Transverse colon (tissue), 4 donors: ENCODE measurements around the gene AFTPH. TPM values are rescaled to one million over a fixed set of nuclear protein-coding genes. Genes with fewer than 3 reads are reported as not detected.

Experiments used
- DNase-seq: peaks from one replicate; pipeline ENCODE4 v3.0.0-alpha.2; 2019
- H3K27ac ChIP-seq, 4 donors: fragments of 200-600 bp; sonication (generic); 2 replicates each; pipeline ENCODE4 v1.5.1; 2016 to 2018; ENCODE audit warnings: inconsistent platforms in 4 of 4
- H3K27me3 ChIP-seq: fragments of 200-600 bp; sonication (generic); 2 replicates; pipeline ENCODE4 v1.5.1; 2017; ENCODE audit warnings: inconsistent platforms
- H3K36me3 ChIP-seq, 4 donors: fragments of 200-600 bp; sonication (generic); 2 replicates each; pipeline ENCODE4 v1.5.1; 2017 to 2019; ENCODE audit warnings: inconsistent platforms in 4 of 4
- H3K4me1 ChIP-seq, 4 donors: fragments of 200-600 bp; sonication (generic); 2 replicates each; pipeline ENCODE4 v1.5.1; 2017 to 2020; ENCODE audit warnings: inconsistent platforms in 4 of 4
- H3K4me3 ChIP-seq, 4 donors: fragments of 200-600 bp; sonication (generic); 1 replicate in 1 of 4; 2 replicates in 3 of 4; pipeline versions ENCODE4 v1.5.1 to v1.6.1; 2017 to 2019; ENCODE audit warnings: inconsistent platforms in 4 of 4
- H3K9me3 ChIP-seq, 2 donors: fragments of 200-600 bp; sonication (generic); 2 replicates each; pipeline ENCODE4 v1.5.1; 2017 to 2019; ENCODE audit warnings: inconsistent platforms in 2 of 2
- EP300 ChIP-seq: sonication (generic); formaldehyde crosslinking; IDR thresholded peaks from one replicate; pipeline ENCODE4 v1.6.1; 2017; ENCODE audit warnings: antibody characterized with exemption, low read depth
- POLR2A ChIP-seq: fragments of 450-650 bp; IDR thresholded peaks from one replicate; pipeline ENCODE4 v1.6.1; 2016; ENCODE audit warnings: antibody characterized with exemption, mild to moderate bottlenecking, moderate library complexity
- POLR2AphosphoS5 ChIP-seq, 3 donors: sonication (generic); formaldehyde crosslinking; IDR thresholded peaks; one replicate each; pipeline ENCODE4 v1.6.1; 2016; ENCODE audit warnings: antibody characterized with exemption in 3 of 3
- WGBS, 2 donors: methylation state at CpG; one replicate each; pipeline ENCODE4 v1.1.5; 2018; ENCODE audit warnings: low coverage in 1 of 2; 5-methylcytosine and 5-hydroxymethylcytosine counted together
- in situ Hi-C, 4 donors: fragments of 200-750 bp; cut with MboI; loops; one replicate each; pipeline versions ENCODE4 v1.15.0 to v1.15.1; 2017; ENCODE audit warnings: low sequenced_read_pairs in 3 of 4, low pct_ligation_motif_present in 1 of 4, low pct_unique_long_range_greater_than_20kb in 1 of 4
- intact Hi-C: fragments of 100-400 bp; cut with DNase I; formaldehyde crosslinking; loops from one replicate; pipeline ENCODE4 v1.15.1; 2023; ENCODE audit warnings: low total_unique reads
- total RNA-seq, 4 donors: library from RNA; depleted of rRNA; stranded (reverse); fragments of >200 nt; gene quantifications; one replicate each; pipeline ENCODE4 v1.1.0, GENCODE V29; 2016
- TF ChIP-seq, protein P1 (sequence below), 5 experiments: fragments of 200-600 bp in 3 of 5; fragments of 450-650 bp in 2 of 5; sonication (generic) in 3 of 5; IDR thresholded peaks; 1 replicate in 2 of 5; 2 replicates in 3 of 5; pipeline ENCODE4 v1.5.1; 2016 to 2017; ENCODE audit warnings: antibody characterized with exemption in 5 of 5, inconsistent platforms in 3 of 5, mild to moderate bottlenecking in 2 of 5, moderate library complexity in 1 of 5

AFTPH gene
- total RNA-seq, 4 donors from 2014 or later = 42.3 to 123 (median 70.2) TPM

DNA sequence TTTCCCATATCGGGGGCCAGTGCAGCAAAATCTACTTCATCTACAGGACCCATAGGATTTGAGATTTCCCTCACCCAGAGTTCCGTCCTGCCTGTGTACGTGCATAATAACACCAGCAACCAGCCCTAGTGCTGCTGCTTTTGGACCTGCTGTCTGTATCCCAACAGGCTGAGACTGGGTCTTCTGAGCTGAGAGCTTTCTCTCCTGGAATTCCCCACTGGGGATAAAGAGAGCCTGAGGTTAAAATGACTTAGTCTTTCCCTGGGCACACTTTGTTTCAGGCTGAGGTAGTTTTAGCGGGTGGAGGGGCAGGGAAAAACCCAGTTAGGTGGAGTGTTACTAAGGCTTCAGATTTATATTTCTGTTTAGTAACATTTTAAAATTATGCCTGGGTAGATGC lies 67.1 kb downstream of the AFTPH start:
- TF ChIP-seq EP300 = no peak
- no peak for TF ChIP-seq POLR2AphosphoS5 (IDR thresholded peaks at IDR 0.05)
- TF ChIP-seq POLR2A = no peak
- TF ChIP-seq, protein P1, sequence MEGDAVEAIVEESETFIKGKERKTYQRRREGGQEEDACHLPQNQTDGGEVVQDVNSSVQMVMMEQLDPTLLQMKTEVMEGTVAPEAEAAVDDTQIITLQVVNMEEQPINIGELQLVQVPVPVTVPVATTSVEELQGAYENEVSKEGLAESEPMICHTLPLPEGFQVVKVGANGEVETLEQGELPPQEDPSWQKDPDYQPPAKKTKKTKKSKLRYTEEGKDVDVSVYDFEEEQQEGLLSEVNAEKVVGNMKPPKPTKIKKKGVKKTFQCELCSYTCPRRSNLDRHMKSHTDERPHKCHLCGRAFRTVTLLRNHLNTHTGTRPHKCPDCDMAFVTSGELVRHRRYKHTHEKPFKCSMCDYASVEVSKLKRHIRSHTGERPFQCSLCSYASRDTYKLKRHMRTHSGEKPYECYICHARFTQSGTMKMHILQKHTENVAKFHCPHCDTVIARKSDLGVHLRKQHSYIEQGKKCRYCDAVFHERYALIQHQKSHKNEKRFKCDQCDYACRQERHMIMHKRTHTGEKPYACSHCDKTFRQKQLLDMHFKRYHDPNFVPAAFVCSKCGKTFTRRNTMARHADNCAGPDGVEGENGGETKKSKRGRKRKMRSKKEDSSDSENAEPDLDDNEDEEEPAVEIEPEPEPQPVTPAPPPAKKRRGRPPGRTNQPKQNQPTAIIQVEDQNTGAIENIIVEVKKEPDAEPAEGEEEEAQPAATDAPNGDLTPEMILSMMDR (IDR thresholded peaks at IDR 0.05) = no peak
- no peak overlapping the region for H3K4me3 ChIP-seq
- WGBS, 2 donors = 88 to 90% methylated on average over 2 to 4 of the region's 4 CpGs
- no peaks in the 10 kb centered on the region for H3K9me3 ChIP-seq
- DNase-seq = no peak
- no peak overlapping the region for H3K27ac ChIP-seq
- intact Hi-C loops = no loop called here
- H3K36me3 ChIP-seq = peaks cover 0 to 47% (median 10%) of the 10 kb centered on the region in 4 donors
- H3K4me1 ChIP-seq = peaks cover 0 to 21% (median 13%) of the 10 kb centered on the region in 4 donors
- in situ Hi-C loops = loop anchor here in 3 of 4 donors (10.0 kb wide), 1 partner anchor 274 kb away; no protein-coding TSS in a partner anchor
- no peaks in the 10 kb centered on the region for H3K27me3 ChIP-seq

DNA sequence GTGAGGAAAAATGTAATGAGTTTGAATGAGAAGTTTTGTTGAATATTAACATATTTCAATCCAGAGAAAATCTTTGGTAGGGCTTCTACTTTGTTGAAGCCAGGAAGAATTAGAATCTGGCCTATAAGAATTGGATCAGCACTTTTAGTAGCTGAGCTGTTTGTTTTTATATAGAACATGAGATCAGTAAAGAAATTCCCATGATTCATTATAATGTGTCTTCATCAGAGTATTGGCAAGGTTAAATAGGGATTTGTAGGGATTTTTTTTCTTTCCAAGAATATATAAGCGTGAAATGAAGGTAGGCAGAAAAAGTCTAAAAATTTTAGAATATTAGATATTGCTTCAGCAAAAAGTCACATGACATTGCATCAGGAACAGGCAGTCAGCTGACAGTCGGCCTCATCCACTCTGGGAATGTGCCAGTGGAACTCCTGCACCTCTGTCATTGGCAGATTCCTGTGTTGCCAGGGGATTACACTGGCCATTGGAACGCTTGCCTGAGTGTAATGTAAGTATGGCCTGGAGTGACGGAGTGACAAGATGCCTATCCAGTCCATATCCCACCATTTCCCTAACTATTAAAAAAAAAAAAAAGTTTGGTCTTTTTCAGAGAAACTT lies 69.0 kb downstream of the AFTPH start:
- DNase-seq = no peak
- peaks cover 0 to 16% (median 14%) of the 10 kb centered on the region in 4 donors for H3K4me1 ChIP-seq
- in situ Hi-C loops = loop anchor here in 3 of 4 donors (10.0 kb wide), 1 partner anchor 272 kb away; no protein-coding TSS in a partner anchor
- TF ChIP-seq POLR2AphosphoS5 (IDR thresholded peaks at IDR 0.05) = no peak
- TF ChIP-seq, protein P1 (IDR thresholded peaks at IDR 0.05) = no peak
- no peak for TF ChIP-seq POLR2A
- no peak for TF ChIP-seq EP300
- no peak overlapping the region for H3K27ac ChIP-seq
- intact Hi-C loops = no loop called here
- H3K27me3 ChIP-seq = no peaks in the 10 kb centered on the region
- peaks cover 0 to 47% (median 10%) of the 10 kb centered on the region in 4 donors for H3K36me3 ChIP-seq
- H3K4me3 ChIP-seq = no peak overlapping the region
- H3K9me3 ChIP-seq = no peaks in the 10 kb centered on the region
- WGBS, 2 donors = 86 to 87% methylated on average over 4 of the region's 4 CpGs

DNA sequence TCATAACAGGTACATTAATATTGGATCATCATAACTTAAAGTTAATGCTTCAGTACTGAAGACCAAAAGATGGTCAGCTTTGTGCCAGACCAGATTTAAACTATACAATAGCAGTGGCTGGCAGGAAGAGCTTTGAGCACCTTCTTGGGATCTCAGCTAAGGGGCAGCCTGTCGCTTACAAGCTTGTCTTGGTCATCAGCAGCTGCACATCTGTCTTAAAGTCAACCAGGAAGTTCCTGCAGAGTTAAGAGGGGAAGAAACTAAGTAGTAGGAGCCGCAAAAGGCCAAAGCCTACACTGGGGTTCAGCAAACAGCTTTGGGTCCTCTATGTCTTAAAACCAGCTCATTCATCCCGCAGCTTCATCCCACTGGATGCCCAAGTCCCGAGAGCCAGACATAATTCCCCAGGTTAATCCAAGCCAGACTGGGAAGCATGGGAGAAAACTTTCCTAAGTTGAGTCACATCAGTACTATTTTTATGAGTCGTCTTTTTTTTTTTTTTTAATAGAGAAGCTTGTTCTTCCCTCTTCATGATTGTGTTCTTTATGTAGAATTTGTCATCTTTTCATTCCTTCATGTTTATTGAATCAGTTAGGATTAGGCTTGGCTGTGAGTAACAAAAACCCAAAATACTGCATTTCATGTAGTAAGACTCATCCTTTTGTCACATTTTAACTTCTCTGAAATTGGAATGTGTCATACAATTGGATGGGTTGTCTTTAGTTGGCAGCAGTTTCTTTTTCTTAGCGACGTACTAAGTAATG lies 70.3 kb downstream of the AFTPH start:
- DNase-seq = no peak
- 72 to 80% methylated on average over 5 to 7 of the region's 7 CpGs for WGBS, 2 donors
- H3K9me3 ChIP-seq = no peaks in the 10 kb centered on the region
- H3K27ac ChIP-seq = no peak overlapping the region
- TF ChIP-seq POLR2A (no peak), POLR2AphosphoS5 (IDR thresholded peaks at IDR 0.05) (no peak), EP300 (no peak)
- TF ChIP-seq, protein P1 (IDR thresholded peaks at IDR 0.05) = no peak
- no peaks in the 10 kb centered on the region for H3K27me3 ChIP-seq
- peaks cover 0 to 21% (median 15%) of the 10 kb centered on the region in 4 donors for H3K4me1 ChIP-seq
- in situ Hi-C loops = loop anchor here in 3 of 4 donors (10.0 kb wide), 1 partner anchor 270 kb away; no protein-coding TSS in a partner anchor
- intact Hi-C loops = no loop called here
- no peak overlapping the region for H3K4me3 ChIP-seq
- peaks cover 0 to 38% (median 9%) of the 10 kb centered on the region in 4 donors for H3K36me3 ChIP-seq
